Measurements from ENCODE around the gene PDZRN3.

Gene PDZRN3

DNA sequence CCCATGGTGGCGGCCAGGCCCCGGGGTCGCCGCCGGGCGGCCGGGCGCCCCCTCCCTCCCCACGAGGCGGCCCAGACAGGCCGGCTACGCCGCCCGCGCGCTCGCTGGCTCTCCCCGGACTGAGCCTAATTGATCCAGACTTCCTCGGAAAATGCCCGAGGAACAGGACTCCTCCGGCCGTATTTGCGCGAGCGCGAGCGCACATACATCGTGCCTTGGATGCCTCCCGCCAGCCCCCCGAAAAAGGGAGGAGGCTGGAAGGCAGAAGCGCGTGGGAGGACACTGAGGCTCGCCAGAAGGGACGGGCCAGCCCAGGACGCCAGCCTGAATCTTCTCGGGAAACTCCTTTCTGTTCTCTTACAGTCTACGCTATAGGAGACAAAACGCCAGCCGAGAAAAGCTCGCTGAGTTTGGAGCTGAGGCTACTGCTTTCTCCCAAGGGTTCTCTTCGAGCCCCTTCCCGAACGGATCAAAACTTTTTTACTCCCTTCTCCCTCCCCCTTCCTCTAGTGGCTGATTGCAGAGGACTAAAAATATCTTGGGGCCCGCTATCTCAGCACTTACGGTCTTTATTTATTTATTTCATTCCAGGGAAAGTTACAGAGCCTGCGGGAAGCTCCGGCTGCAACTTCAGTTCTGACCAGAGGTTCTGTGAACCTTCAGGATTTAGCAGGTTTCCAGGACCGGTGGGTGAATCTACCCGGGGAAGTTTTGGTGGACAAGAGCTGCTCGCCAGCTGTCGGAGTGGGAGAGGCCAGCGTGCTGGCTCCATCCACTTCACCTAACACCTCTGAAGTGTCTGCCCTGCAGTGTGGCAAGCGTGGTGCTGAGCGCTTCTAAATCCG is at the start of gene PDZRN3:
PDZRN3 (minus strand) TSS at position 121 of the 845 bp plus-strand sequence.
- DNase-seq: no peak

- no peak for DNase-seq
Observed at GRCh38 chr3:73674280-73674679, 49.5 kb upstream of the PDZRN3 start.

GRCh38 chr3:73669260-73669659 is 44.5 kb upstream of the PDZRN3 start:
- DNase-seq: no peak

GRCh38 chr3:73668391-73668790 is 43.6 kb upstream of the PDZRN3 start:
- no peak for DNase-seq

GRCh38 chr3:73667889-73668288 is 43.1 kb upstream of the PDZRN3 start:
- DNase-seq: no peak

DNA sequence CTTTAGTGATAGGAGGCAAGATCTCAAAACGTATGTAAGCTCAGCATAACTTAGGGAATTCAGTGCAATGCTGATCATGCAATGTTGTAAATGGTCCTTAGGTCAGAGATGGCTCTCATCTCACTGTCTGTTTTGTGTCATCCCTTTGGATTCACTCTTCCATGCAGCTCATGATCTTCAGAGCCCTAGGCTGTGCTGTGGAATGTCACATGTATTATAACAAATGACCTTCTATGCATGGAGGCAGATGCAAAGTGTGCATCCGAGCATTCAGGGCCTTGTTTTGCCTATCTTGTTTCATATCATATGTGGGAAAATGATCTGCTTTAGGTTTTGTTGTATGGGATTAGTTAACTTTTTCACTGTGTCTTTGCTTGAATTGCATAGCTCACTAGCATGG is 40.5 kb upstream of the PDZRN3 start:
- no peak for DNase-seq

DNA sequence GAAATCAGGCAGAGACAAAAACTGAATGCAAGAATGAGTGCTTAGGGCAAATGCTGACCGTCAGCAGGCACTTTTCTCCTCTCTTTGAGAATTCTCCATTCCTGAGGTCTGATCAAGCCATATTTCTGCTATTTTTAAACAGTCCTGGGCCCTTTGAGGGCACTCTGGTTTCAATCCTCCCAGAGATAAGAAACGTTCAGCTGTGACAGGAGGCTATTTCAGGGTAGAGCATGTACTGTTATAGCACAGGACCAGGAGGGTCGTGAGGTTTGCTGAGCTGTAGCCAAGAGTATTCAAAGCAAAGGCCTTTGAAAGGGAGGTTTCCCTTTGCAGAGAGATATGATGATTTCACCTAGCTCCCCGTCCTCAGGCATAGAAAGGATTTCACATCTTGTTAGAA is 39.6 kb upstream of the PDZRN3 start:
- DNase-seq: no peak

GRCh38 chr3:73663495-73663894 is 38.8 kb upstream of the PDZRN3 start:
- no peak for DNase-seq

DNA sequence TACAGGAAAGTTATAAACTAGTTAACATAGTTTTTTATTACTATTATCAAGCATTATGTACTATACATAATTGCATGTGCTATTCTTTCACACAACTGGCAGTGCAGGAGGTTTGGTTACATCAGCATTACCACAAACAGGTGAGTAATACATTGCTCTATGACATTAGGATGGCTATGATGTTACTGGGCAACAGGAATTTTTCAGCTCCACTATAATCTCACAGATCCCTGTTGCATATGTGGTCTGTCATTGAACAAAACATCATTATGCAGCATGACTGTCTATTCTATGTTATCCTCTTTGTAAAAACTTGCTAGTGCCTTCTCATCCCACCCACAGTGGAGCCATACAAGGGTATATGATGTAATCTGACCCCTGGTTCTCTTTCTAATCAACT is 36.5 kb upstream of the PDZRN3 start:
- no peak for DNase-seq

- no peak for DNase-seq
Observed at GRCh38 chr3:73658227-73658626, 33.5 kb upstream of the PDZRN3 start.

DNA sequence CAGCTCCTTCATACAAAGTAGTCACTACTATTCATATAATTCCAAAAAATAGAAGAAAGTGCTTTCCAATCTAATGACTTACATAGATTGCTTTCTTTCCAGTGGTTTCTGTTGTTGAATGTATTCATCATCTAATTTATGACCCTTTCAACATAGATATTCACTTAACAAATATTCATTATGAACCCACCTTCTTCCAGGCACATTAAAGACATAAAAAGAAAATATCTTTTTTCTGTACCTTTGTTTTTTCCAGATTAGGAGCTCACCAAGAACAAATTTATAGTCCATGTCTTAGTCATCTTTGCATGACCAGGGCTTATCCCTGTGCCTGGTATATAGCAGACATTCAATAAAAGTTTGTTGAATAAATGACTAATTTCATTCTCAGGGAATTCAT is 32.4 kb upstream of the PDZRN3 start:
- DNase-seq: no peak

DNA sequence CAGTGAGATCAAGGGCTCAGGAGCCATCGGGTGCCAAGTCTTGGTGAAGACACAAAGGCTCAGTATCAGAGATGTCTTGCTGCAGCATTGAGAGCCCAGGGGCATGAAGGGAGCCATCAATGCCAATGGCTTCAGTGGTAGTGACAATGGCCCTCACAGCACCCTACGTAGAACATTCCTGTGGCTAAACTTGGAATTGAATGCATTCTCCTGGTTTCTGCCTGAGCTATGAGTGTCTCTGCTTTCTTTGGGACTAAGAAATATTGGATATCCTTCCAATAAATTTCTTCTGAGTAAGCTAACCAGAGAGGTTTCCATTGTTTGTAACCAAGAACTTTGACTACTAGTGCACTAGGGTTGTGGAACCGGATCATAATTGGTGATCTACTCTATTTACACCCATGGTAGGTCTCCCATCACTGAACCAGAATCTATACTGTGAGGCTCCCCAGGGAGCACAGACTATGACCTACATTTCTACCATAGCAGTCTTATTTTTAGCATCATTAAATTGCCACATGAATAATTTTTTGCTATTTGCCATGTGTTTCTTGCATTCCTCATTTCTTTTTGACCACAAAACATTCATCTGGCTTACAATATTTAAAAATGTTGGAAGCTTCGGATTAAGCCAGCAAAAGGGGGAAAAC is 31.6 kb upstream of the PDZRN3 start:
- no peak for DNase-seq

- DNase-seq: no peak
Observed at GRCh38 chr3:73655197-73655596, 30.5 kb upstream of the PDZRN3 start.

DNA sequence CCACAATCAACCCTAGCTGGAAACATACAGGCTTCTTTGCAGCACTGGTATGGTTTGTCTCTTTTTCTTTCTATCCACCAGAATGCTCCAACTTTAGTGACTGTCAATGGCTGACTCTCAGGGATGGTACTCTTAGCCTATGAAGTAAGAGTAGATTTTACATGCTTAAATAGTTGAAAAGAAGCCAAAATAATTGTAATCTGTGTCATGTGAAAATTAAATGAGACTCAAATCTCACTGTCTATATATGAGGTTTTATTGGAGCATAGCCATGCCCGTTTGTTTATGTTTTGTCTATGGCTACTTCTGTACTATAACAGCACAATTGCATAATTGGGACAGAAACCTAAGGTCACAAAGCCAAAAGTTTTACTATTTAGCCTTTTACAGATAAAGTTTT is 29.1 kb upstream of the PDZRN3 start:
- no peak for DNase-seq

GRCh38 chr3:73653351-73653750 is 28.6 kb upstream of the PDZRN3 start:
- DNase-seq: no peak

DNA sequence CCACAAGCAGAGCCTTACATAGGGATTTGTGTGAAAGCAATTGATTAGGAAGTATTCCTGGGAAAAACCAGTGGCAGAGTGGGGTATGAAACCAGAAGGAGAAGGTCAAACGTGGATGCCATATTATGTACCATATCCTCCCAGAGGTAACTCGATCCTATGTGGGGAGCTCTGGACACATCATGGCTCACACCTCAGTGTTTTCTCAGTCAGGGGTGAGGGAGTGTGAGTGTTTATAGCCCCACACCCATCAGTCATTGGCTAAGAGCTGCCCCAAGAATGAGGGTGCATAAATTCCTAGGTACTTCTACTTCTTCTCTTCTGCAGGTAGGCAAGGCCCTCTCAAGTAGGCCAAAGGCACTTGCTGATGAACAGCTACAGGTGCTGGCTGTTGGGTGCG is 28.2 kb upstream of the PDZRN3 start:
- no peak for DNase-seq

GRCh38 chr3:73637042-73637441 is 12.3 kb upstream of the PDZRN3 start:
- DNase-seq: no peak

GRCh38 chr3:73635254-73635653 is 10.5 kb upstream of the PDZRN3 start:
- no peak for DNase-seq

DNA sequence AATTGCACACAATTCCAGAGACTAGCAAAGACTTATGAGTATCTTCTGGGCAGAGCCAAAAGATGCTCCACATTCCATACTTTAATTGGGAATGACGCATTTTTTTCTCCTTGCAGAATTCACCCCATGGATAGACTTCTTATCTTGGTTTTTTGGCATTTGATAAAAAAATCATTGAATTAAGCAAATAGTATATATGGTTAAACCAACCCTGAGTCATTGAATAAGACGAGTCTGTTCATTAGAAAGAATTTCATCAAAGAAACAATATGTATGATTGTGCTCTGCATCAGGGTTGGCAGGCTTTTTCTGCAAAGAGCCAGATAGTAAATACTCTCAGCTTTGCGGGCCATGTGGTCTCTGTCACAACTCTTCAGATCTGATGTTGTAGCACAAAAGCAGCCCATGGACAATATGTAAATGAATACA is 9.2 kb upstream of the PDZRN3 start:
- no peak for DNase-seq

DNA sequence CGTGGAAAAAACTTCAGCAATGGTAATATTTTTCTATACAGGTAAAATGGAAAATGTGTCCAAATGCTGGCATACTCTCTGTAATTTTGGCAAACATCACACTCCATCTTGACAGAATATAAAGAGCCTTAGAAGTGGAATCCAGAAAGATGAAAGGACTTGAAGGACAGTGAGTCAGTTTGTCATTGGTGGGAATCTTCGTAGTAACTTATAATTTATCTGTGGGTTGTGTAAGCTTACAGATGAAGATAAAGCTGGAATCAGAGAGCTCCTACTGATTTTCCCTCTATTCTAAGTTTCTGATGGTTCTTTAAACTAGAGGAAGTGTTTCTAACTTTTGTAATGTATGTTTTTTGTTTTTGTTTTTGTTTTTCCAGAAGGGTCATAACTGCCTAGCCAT is 8.7 kb upstream of the PDZRN3 start:
- no peak for DNase-seq

DNA sequence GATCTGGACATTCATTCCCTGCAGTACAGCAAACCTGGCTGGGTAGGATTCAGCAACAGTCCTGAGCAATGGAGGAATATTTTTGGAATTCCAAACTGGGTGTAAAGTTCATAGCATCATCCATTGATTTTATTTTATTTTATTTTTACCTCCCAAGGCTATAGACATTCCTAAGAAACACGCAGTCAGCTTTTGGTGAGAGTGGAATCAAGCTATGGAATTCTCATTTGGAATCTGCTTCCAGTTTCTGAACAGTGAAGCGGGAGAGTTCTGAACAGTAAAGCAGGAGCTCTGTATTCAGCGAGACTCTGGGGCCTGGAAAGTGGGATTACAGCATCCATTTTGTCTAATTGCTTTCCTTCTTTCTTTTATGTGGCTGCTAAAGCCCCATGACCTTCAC is 1.4 kb upstream of the PDZRN3 start:
- DNase-seq: no peak

GRCh38 chr3:73624017-73624820 is 522 bp downstream of the PDZRN3 start:
- no peak for DNase-seq

DNA sequence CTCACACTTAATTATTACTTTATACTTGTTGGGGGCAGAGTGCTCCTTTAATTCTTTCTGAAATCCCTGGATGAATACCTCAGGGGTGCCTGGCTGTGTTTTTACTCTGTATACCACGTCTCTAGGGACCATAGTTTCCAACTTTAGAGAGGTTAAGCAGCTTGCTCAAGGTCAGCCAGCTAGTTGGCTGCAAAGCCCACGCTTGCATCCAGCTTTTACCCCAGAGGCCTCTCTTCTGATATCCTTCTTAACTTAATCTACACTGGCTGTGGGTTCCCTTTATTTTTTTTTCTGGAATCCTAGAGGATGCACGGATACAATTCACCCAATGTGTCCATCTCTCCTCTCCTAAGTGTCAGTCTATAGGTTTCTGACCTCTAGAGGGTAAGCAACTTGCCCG is 1.4 kb downstream of the PDZRN3 start:
- DNase-seq: no peak
